Spleen (tissue), 11 donors: ENCODE data around the gene NUDT14. TPM values are rescaled to one million over a fixed set of nuclear protein-coding genes. Genes with fewer than 3 reads are reported as not detected.

Source experiments
- DNase-seq: peaks from one replicate; pipeline ENCODE4 v3.0.0-alpha.2; 2020
- H3K27ac ChIP-seq, 8 donors: fragments of 200-600 bp; sonication (generic) in 7 of 8; 1 replicate in 4 of 8; 2 replicates in 4 of 8; pipeline versions ENCODE4 v1.5.0 to v1.8.0; 2016 to 2021; ENCODE audit warnings: inconsistent platforms in 4 of 8, mild to moderate bottlenecking in 4 of 8, moderate library complexity in 1 of 8
- H3K27me3 ChIP-seq, 7 donors: fragments of 200-600 bp; sonication (generic) in 6 of 7; replicated peaks in 1 of 7; 1 replicate in 4 of 7; 2 replicates in 3 of 7; pipeline versions ENCODE4 v1.5.0 to v1.8.0; 2016 to 2021; ENCODE audit warnings: inconsistent platforms in 3 of 7, mild to moderate bottlenecking in 1 of 7
- H3K36me3 ChIP-seq, 6 donors: fragments of 200-600 bp; sonication (generic) in 5 of 6; 1 replicate in 4 of 6; 2 replicates in 2 of 6; pipeline versions ENCODE4 v1.5.0 to v1.8.0; 2016 to 2021; ENCODE audit warnings: inconsistent platforms in 2 of 6
- H3K4me1 ChIP-seq, 6 donors: fragments of 200-600 bp; sonication (generic) in 5 of 6; 1 replicate in 3 of 6; 2 replicates in 3 of 6; pipeline versions ENCODE4 v1.5.0 to v1.8.0; 2016 to 2021; ENCODE audit warnings: inconsistent platforms in 3 of 6
- H3K4me3 ChIP-seq, 8 donors: fragments of 200-600 bp; sonication (generic) in 7 of 8; 1 replicate in 4 of 8; 2 replicates in 4 of 8; pipeline versions ENCODE4 v1.5.0 to v1.8.0; 2016 to 2021; ENCODE audit warnings: inconsistent platforms in 4 of 8, mild to moderate bottlenecking in 4 of 8, moderate library complexity in 2 of 8
- H3K9me3 ChIP-seq, 8 donors: fragments of 200-600 bp; sonication (generic) in 7 of 8; 1 replicate in 4 of 8; 2 replicates in 4 of 8; pipeline versions ENCODE4 v1.5.0 to v1.8.0; 2016 to 2021; ENCODE audit warnings: inconsistent platforms in 4 of 8
- CTCF ChIP-seq, 11 experiments: fragments of 200-600 bp in 7 of 11; fragments of 450-650 bp in 4 of 11; sonication (generic) in 4 of 11; IDR thresholded peaks in 8 of 11; conservative IDR thresholded peaks in 3 of 11; 1 replicate in 7 of 11; 2 replicates in 4 of 11; pipeline versions ENCODE4 v1.4.0 to v1.8.0; 2016 to 2021; ENCODE audit warnings: antibody characterized with exemption in 11 of 11, inconsistent platforms in 4 of 11, mild to moderate bottlenecking in 1 of 11
- POLR2A ChIP-seq, 3 donors: fragments of 450-650 bp; IDR thresholded peaks; one replicate each; pipeline ENCODE4 v1.5.1; 2017; ENCODE audit warnings: antibody characterized with exemption in 3 of 3, mild to moderate bottlenecking in 1 of 3
- POLR2AphosphoS5 ChIP-seq, 3 donors: sonication (generic); formaldehyde crosslinking; IDR thresholded peaks; one replicate each; pipeline ENCODE4 v1.5.1; 2017; ENCODE audit warnings: antibody characterized with exemption in 3 of 3
- WGBS, 5 donors: extraction: QIAGEN DNeasy Blood & Tissue Kit in 3 of 5; methylation state at CpG; one replicate each; pipeline versions ENCODE4 v1.1.5 to v1.1.7; 2013 to 2018; 5-methylcytosine and 5-hydroxymethylcytosine counted together
- intact Hi-C: fragments of 100-400 bp; cut with DNase I; formaldehyde crosslinking; loops from one replicate; pipeline ENCODE4 v1.15.0; 2023; ENCODE audit warnings: low total_unique reads
- polyA plus RNA-seq, 3 donors: library from polyadenylated mRNA; stranded (reverse); fragments of 200-250 nt; gene quantifications; one replicate each; pipeline ENCODE4 v1.2.1, GENCODE V29; 2013
- total RNA-seq, 7 donors: library from RNA; depleted of rRNA in 3 of 7; stranded (reverse); fragments of >200 nt in 3 of 7; fragmentation: NEBNext Ultra II Directional in 4 of 7; extraction: Animal tissue kit (Norgen Biotek cat#: 25700) in 4 of 7; gene quantifications; one replicate each; pipeline versions ENCODE4 v1.1.0 to v1.2.1, GENCODE V29; 2016 to 2021
- donor health status: healthy with polysubstance abuse.
- donor health status: DM: no; HTN: no; CAD: no; lungs with moderate emphysema.
- donor health status: DM: no; HTN: no; CAD: no.
- donor health status: Bipolar disorder and iron deficiency.
- donor health status: healthy.
- donor health status: DM: no; HTN: no; CAD: no.
- donor health status: DM: yes; HTN: yes; CAD: no.

The NUDT14 gene
- total and polyA plus RNA-seq, 10 donors = 10.1 to 31.1 (median 21.5) TPM

DNA sequence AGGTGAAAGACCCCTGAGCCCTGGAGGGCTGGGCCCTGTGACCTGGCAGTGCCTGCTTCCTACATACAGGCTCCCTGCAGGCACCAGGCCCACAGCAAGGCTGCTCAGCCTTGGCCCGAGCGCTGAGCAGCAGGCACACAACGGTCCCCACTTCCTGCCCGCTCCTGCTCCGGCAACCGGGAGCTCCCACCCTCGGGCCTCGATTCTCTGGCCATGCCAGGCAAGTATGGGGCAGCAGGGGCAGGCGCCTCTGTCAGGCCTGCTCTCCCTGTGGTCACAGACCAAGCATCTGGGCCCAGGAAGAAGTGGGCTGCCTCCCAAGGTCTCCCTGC lies 30.6 kb upstream of the NUDT14 start:
- H3K27ac ChIP-seq = peak overlapping the region in 2 of 8 donors; percentile 4 to 38
- H3K36me3 ChIP-seq = peaks cover 0 to 70% (median 39%) of the 10 kb centered on the region in 6 donors
- intact Hi-C loops = no loop called here
- H3K9me3 ChIP-seq = no peaks in the 10 kb centered on the region
- no peak overlapping the region for H3K4me3 ChIP-seq
- no peak for TF ChIP-seq POLR2A (IDR thresholded peaks at IDR 0.05)
- TF ChIP-seq POLR2AphosphoS5 (IDR thresholded peaks at IDR 0.05) = peak; percentile 24 to 78 (median 68)
- no peak for DNase-seq
- H3K4me1 ChIP-seq = peaks cover 0 to 42% (median 23%) of the 10 kb centered on the region in 6 donors
- 70 to 81% (median 74%) methylated on average over 8 to 9 of the region's 9 CpGs for WGBS, 5 donors
- no peaks in the 10 kb centered on the region for H3K27me3 ChIP-seq

GRCh38 chr14:105211086-105211757 lies 30.1 kb upstream of the NUDT14 start:
- H3K9me3 ChIP-seq = no peaks in the 10 kb centered on the region
- peaks cover 0 to 43% (median 20%) of the 10 kb centered on the region in 6 donors for H3K4me1 ChIP-seq
- TF ChIP-seq POLR2A (IDR thresholded peaks at IDR 0.05) = no peak
- WGBS, 5 donors = 86 to 93% (median 90%) methylated on average over 22 to 23 of the region's 23 CpGs
- intact Hi-C loops = no loop called here
- H3K4me3 ChIP-seq = no peak overlapping the region
- H3K27me3 ChIP-seq = no peaks in the 10 kb centered on the region
- DNase-seq = no peak
- peak overlapping the region in 2 of 8 donors; percentile 4 to 38 for H3K27ac ChIP-seq
- H3K36me3 ChIP-seq = peaks cover 0 to 65% (median 34%) of the 10 kb centered on the region in 6 donors

DNA sequence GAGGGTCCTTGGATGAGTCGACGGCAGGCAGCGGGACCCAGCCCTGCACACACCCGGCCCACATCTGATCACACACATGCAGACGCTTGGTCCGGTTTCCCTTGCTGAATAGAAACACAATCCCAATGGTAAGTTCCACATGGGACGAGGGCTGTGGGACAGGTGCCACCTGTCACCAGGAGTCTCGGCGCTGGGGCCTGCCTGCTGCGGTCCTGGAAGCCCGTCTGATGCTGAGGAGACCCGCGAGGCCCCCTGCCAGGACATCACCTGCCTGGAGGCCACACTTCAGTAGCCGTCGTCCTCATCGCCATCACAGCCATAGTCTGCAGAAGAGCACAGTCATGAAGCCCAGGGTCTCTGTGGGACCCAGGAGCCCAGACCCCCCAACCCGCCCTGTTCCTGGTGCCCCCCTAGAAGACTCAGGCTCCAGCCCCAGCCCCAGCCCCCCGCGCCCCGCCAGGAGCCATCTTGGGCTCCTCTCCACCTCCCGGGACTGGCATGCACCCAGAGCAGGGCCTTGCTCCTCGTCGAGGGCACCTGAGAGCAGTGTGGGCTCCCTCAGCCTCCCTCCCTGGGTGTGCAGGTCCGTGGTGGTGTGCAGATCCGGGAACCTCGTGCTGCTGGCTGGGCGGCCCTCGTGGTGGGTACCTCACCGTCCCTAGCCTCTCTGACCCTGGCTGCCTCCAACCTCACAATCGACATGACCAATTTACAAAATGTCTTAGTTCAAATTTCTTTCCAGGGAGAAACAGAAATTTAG lies 29.3 kb upstream of the NUDT14 start:
- Histone ChIP-seq H3K36me3 (peaks cover 0 to 62% (median 34%) of the 10 kb centered on the region in 6 donors), H3K27me3 (no peaks in the 10 kb centered on the region), H3K4me1 (peaks cover 2 to 47% (median 21%) of the 10 kb centered on the region in 6 donors), H3K4me3 (no peak overlapping the region), H3K9me3 (no peaks in the 10 kb centered on the region), H3K27ac (no peak overlapping the region)
- no peak for TF ChIP-seq POLR2A (IDR thresholded peaks at IDR 0.05)
- no peak for TF ChIP-seq POLR2AphosphoS5 (IDR thresholded peaks at IDR 0.05)
- TF ChIP-seq CTCF (IDR thresholded peaks at IDR 0.05 in 8 of 11, conservative IDR thresholded peaks at IDR 0.05 in 3 of 11) = no peak
- DNase-seq = no peak
- WGBS, 5 donors = 91 to 98% (median 94%) methylated on average over 19 to 30 of the region's 30 CpGs
- intact Hi-C loops = no loop called here

DNA sequence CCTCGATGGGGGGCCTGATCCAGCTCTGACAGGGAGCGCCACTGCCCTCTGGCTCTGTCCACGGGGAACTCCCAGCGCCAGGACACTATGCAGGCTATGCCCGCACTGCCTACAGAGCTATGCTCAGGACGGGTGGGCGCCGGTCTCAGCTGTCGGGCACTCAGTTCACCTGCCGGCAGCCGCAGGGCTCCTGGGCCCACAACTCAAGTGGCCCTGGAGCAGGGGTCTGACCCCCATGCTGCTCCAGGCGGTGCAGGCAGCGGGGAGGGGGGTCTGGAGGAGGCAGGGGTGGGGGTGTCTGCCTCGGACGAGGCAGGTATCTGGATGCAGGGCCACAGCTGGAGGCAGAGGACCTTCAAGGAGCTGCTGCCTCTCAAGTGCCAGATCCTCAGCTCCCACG lies 28.5 kb upstream of the NUDT14 start:
- peaks cover 0 to 2% (median 0%) of the 10 kb centered on the region in 7 donors for H3K27me3 ChIP-seq
- H3K4me3 ChIP-seq = no peak overlapping the region
- H3K9me3 ChIP-seq = no peaks in the 10 kb centered on the region
- no peak for TF ChIP-seq POLR2AphosphoS5 (IDR thresholded peaks at IDR 0.05)
- no peak for TF ChIP-seq POLR2A (IDR thresholded peaks at IDR 0.05)
- no peak for TF ChIP-seq CTCF (IDR thresholded peaks at IDR 0.05 in 8 of 11, conservative IDR thresholded peaks at IDR 0.05 in 3 of 11)
- H3K36me3 ChIP-seq = peaks cover 0 to 61% (median 34%) of the 10 kb centered on the region in 6 donors
- peaks cover 7 to 55% (median 27%) of the 10 kb centered on the region in 6 donors for H3K4me1 ChIP-seq
- intact Hi-C loops = no loop called here
- whole genome bisulfite sequencing, 5 donors = 91 to 100% (median 95%) methylated on average over 4 to 16 of the region's 16 CpGs
- H3K27ac ChIP-seq = no peak overlapping the region
- DNase-seq = no peak

DNA sequence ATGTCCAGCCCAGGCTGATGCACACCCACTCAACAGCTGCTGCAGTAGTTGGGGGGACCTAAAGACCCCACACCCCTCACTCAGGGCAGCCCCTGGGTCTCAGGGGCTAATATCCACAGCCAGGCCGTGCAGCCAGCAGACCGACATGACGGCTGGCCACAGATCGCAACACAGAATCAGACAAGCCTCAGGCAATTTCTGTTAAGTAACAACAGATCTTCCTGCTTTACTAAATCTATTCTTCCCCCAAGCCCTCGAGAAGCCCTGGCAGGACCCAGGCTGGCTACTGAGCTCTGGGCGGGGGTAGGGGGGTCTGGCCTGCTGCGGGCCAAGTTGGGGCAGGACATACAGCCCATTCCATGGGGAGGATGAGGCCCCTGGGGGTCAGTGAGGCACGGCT lies 28.0 kb upstream of the NUDT14 start:
- no peaks in the 10 kb centered on the region for H3K9me3 ChIP-seq
- no peak overlapping the region for H3K27ac ChIP-seq
- intact Hi-C loops = no loop called here
- whole genome bisulfite sequencing, 5 donors = 91 to 97% (median 93%) methylated on average over 5 to 8 of the region's 8 CpGs
- TF ChIP-seq CTCF (IDR thresholded peaks at IDR 0.05 in 8 of 11, conservative IDR thresholded peaks at IDR 0.05 in 3 of 11) (no peak), POLR2A (IDR thresholded peaks at IDR 0.05) (no peak), POLR2AphosphoS5 (IDR thresholded peaks at IDR 0.05) (no peak)
- no peak for DNase-seq
- no peak overlapping the region for H3K4me3 ChIP-seq
- H3K27me3 ChIP-seq = peaks cover 0 to 8% (median 0%) of the 10 kb centered on the region in 7 donors
- H3K4me1 ChIP-seq = peaks cover 11 to 55% (median 30%) of the 10 kb centered on the region in 6 donors
- H3K36me3 ChIP-seq = peaks cover 0 to 55% (median 33%) of the 10 kb centered on the region in 6 donors
